ENCODE measurements around the gene IDH3G.
"Not testable (repeated sequence)": the region's sequence is repeated elsewhere in the genome, so short reads cannot be mapped to it uniquely, and the experiment has no call there.

The IDH3G gene

GRCh38 chrX:153765138-153766079 is 28.8 kb downstream of the IDH3G start:
- Histone ChIP-seq H3K4me3 (ENCODE audit: low read length) (no peak overlapping the region), H3K4me1 (ENCODE audit: control insufficient read depth, insufficient read depth, low read length) (no peaks in the 10 kb centered on the region; the same call in 1 of the 2 replicates), H3K27ac (ENCODE audit: low read length) (no peak overlapping the region), H3K27me3 (ENCODE audit: control insufficient read depth, insufficient read depth, low read length) (no peaks in the 10 kb centered on the region), H3K36me3 (ENCODE audit: control insufficient read depth, insufficient read depth, low read length) (no peaks in the 10 kb centered on the region), H3K9me3 (ENCODE audit: control insufficient read depth, insufficient read depth, low read length) (no peaks in the 10 kb centered on the region)
- WGBS (ENCODE audit: insufficient coverage, insufficient read length), result no CpG with 5 or more reads among the region's 27 CpGs
- no peak for DNase-seq (ENCODE audit: low read depth, low spot score)

DNA sequence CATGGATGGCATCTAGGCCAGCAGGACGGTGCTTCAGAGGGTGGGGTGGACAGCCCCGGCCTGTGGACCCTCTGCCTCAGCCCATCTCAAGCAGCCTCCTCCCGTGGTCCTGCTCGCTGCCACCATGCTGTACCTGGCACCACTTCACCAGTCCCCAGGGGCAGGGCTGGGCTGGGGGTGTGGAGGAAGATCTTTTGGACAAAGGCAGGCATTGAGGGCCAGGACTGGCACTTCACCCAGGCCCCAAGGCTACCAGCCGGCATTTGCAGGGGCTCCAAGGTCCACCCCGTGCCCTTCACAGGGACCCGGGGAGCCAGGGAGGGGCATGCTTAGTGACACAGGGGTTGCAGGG is 29.4 kb downstream of the IDH3G start:
- no peaks in the 10 kb centered on the region; the same call in 1 of the 2 replicates for H3K4me1 ChIP-seq (ENCODE audit: control insufficient read depth, insufficient read depth, low read length)
- no peaks in the 10 kb centered on the region for H3K27me3 ChIP-seq (ENCODE audit: control insufficient read depth, insufficient read depth, low read length)
- no CpG with 5 or more reads among the region's 7 CpGs for WGBS (ENCODE audit: insufficient coverage, insufficient read length)
- H3K4me3 ChIP-seq (ENCODE audit: low read length), result no peak overlapping the region
- H3K36me3 ChIP-seq (ENCODE audit: control insufficient read depth, insufficient read depth, low read length), result no peaks in the 10 kb centered on the region
- DNase-seq (ENCODE audit: low read depth, low spot score), result no peak
- H3K27ac ChIP-seq (ENCODE audit: low read length), result no peak overlapping the region
- no peaks in the 10 kb centered on the region for H3K9me3 ChIP-seq (ENCODE audit: control insufficient read depth, insufficient read depth, low read length)

DNA sequence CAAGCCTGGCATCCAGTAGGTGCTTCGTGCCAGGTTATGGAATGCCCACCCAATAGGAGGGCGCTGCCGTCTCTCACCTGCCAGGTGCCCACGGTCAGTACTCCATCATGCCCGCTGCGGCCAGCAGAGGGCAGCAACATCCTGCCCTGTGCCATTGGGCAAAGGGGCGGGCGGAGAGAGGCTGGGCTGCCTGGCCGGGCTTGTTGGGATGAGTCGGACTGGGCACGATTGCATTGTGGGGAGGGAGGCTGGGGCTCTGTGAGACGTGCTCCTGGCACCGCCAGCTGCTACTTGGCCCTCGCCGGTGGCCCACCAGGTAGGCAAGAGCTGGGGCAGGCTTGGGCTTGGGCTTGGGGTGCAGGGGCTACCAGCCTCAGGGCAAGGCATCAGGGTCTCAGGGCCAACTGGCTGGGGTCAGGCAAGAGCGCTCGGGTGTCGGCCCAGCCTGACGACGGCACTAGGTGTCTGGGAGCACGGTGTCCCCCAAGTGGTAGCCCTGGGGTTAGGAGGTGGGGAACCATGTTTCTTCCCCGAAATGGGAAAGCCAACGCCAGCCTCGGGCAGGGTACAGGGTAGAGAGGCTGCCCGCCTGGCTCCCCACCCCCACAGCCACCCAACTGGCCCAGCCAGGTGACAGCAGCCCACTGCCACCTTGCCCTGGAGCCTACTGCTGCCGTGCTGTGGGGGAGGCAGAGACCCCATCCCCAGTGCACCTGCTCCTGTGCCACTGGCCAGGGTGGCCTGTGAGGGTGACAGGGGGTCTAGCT is 30.0 kb downstream of the IDH3G start, which contains the start of gene PLXNB3:
TSS of gene PLXNB3 (plus strand) at position 261 of the 767 bp plus-strand sequence. CDS start 1,287 bp downstream, outside the sequence.
- no peak within 1 kb of the TSS for H3K4me3 ChIP-seq (ENCODE audit: low read length)

GRCh38 chrX:153763298-153763932 is 30.8 kb downstream of the IDH3G start:
- DNase-seq (ENCODE audit: low read depth, low spot score), result no peak
- no peaks in the 10 kb centered on the region for H3K36me3 ChIP-seq (ENCODE audit: control insufficient read depth, insufficient read depth, low read length)
- H3K9me3 ChIP-seq (ENCODE audit: control insufficient read depth, insufficient read depth, low read length), result no peaks in the 10 kb centered on the region
- no peak overlapping the region for H3K4me3 ChIP-seq (ENCODE audit: low read length)
- H3K27me3 ChIP-seq (ENCODE audit: control insufficient read depth, insufficient read depth, low read length), result no peaks in the 10 kb centered on the region
- WGBS (ENCODE audit: insufficient coverage, insufficient read length), result no CpG with 5 or more reads among the region's 18 CpGs
- no peak overlapping the region for H3K27ac ChIP-seq (ENCODE audit: low read length)
- no peaks in the 10 kb centered on the region; the same call in 1 of the 2 replicates for H3K4me1 ChIP-seq (ENCODE audit: control insufficient read depth, insufficient read depth, low read length)

More for the DNA sequence above, 30.0 kb downstream of the IDH3G start, which contains the start of gene PLXNB3:
- Histone ChIP-seq H3K9me3 (ENCODE audit: control insufficient read depth, insufficient read depth, low read length) (no peaks in the 10 kb centered on the region), H3K27me3 (ENCODE audit: control insufficient read depth, insufficient read depth, low read length) (no peaks in the 10 kb centered on the region), H3K36me3 (ENCODE audit: control insufficient read depth, insufficient read depth, low read length) (no peaks in the 10 kb centered on the region), H3K27ac (ENCODE audit: low read length) (no peak within 1 kb of the TSS), H3K4me1 (ENCODE audit: control insufficient read depth, insufficient read depth, low read length) (no peaks in the 10 kb centered on the region; the same call in 1 of the 2 replicates)
- DNase-seq (ENCODE audit: low read depth, low spot score), result no peak
- WGBS (ENCODE audit: insufficient coverage, insufficient read length), result no CpG with 5 or more reads among the region's 26 CpGs

DNA sequence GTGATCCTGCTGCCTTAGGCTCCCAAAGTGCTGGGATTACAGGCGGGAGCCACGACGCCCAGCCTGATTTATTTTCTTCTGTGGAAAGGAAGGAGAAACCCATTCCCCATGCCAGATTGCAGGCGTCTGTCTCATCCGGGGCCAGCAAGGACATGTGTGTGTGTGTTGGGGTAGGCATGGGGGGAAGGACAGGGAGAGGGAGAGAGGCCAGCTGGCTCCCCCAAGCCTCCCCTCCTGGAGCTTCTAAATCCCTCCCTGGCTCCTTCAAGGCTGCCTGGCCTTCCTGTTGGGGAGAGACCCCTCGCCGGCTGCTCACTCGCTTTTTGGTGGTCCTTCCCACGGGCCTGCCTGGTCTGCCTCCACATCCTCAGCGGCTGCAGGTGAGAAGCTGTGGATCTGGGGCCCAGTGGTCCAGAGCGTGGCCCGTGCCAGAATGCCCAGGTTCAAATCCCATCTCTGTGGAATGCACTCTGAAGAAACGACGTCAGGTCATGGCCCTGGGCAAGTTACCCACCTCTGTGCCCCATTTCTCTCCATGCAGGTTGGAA is 31.5 kb downstream of the IDH3G start:
- Histone ChIP-seq H3K27ac (ENCODE audit: low read length) (no peak overlapping the region), H3K27me3 (ENCODE audit: control insufficient read depth, insufficient read depth, low read length) (no peaks in the 10 kb centered on the region), H3K4me3 (ENCODE audit: low read length) (no peak overlapping the region), H3K36me3 (ENCODE audit: control insufficient read depth, insufficient read depth, low read length) (no peaks in the 10 kb centered on the region), H3K4me1 (ENCODE audit: control insufficient read depth, insufficient read depth, low read length) (no peaks in the 10 kb centered on the region; the same call in 1 of the 2 replicates), H3K9me3 (ENCODE audit: control insufficient read depth, insufficient read depth, low read length) (no peaks in the 10 kb centered on the region)
- WGBS (ENCODE audit: insufficient coverage, insufficient read length), result no CpG with 5 or more reads among the region's 14 CpGs
- no peak for DNase-seq (ENCODE audit: low read depth, low spot score)

DNA sequence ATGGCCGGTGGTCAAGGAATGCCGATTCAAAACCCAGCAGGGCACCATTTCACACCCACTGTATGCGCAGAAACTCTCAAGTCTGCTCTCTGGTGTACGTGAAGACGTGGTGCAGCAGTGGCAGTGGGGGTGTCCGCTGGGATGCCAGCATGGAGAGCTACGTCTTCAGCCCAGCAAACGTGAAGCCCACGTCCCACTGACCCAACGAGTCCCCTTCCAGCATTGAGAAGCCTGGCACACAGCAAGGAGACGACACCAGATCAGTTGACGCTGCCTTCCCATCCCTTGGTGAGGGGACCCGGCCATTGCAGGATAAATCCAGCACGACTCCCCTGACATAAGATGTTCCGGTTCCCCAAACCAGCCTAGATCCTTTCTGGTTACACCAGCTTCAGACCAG is 32.3 kb downstream of the IDH3G start:
- WGBS (ENCODE audit: insufficient coverage, insufficient read length), result no CpG with 5 or more reads among the region's 15 CpGs
- H3K9me3 ChIP-seq (ENCODE audit: control insufficient read depth, insufficient read depth, low read length), result no peaks in the 10 kb centered on the region
- no peaks in the 10 kb centered on the region for H3K36me3 ChIP-seq (ENCODE audit: control insufficient read depth, insufficient read depth, low read length)
- DNase-seq (ENCODE audit: low read depth, low spot score), result no peak
- no peak overlapping the region for H3K27ac ChIP-seq (ENCODE audit: low read length)
- no peaks in the 10 kb centered on the region; the same call in 1 of the 2 replicates for H3K4me1 ChIP-seq (ENCODE audit: control insufficient read depth, insufficient read depth, low read length)
- H3K27me3 ChIP-seq (ENCODE audit: control insufficient read depth, insufficient read depth, low read length), result no peaks in the 10 kb centered on the region
- H3K4me3 ChIP-seq (ENCODE audit: low read length), result no peak overlapping the region

- Histone ChIP-seq H3K27ac (ENCODE audit: low read length) (no peak overlapping the region), H3K4me1 (ENCODE audit: control insufficient read depth, insufficient read depth, low read length) (no peaks in the 10 kb centered on the region), H3K36me3 (ENCODE audit: control insufficient read depth, insufficient read depth, low read length) (no peaks in the 10 kb centered on the region), H3K27me3 (ENCODE audit: control insufficient read depth, insufficient read depth, low read length) (no peaks in the 10 kb centered on the region), H3K9me3 (ENCODE audit: control insufficient read depth, insufficient read depth, low read length) (no peaks in the 10 kb centered on the region), H3K4me3 (ENCODE audit: low read length) (no peak overlapping the region)
- DNase-seq (ENCODE audit: low read depth, low spot score), result no peak
- no CpG with 5 or more reads among the region's 1 CpG for WGBS (ENCODE audit: insufficient coverage, insufficient read length)
Measured at GRCh38 chrX:153755136-153755535, 39.0 kb downstream of the IDH3G start.

- no peak overlapping the region for H3K27ac ChIP-seq (ENCODE audit: low read length)
- WGBS (ENCODE audit: insufficient coverage, insufficient read length), result no CpG with 5 or more reads among the region's 12 CpGs
- no peaks in the 10 kb centered on the region for H3K9me3 ChIP-seq (ENCODE audit: control insufficient read depth, insufficient read depth, low read length)
- no peak overlapping the region for H3K4me3 ChIP-seq (ENCODE audit: low read length)
- H3K36me3 ChIP-seq (ENCODE audit: control insufficient read depth, insufficient read depth, low read length), result no peaks in the 10 kb centered on the region
- no peak for DNase-seq (ENCODE audit: low read depth, low spot score)
- no peaks in the 10 kb centered on the region for H3K27me3 ChIP-seq (ENCODE audit: control insufficient read depth, insufficient read depth, low read length)
- no peaks in the 10 kb centered on the region for H3K4me1 ChIP-seq (ENCODE audit: control insufficient read depth, insufficient read depth, low read length)
Measured at GRCh38 chrX:153750127-153750774, 43.9 kb downstream of the IDH3G start.

- H3K4me3 ChIP-seq (ENCODE audit: low read length); H3K27me3 ChIP-seq (ENCODE audit: control insufficient read depth, insufficient read depth, low read length); H3K27ac ChIP-seq (ENCODE audit: low read length); H3K36me3 ChIP-seq (ENCODE audit: control insufficient read depth, insufficient read depth, low read length); DNase-seq (ENCODE audit: low read depth, low spot score); H3K4me1 ChIP-seq (ENCODE audit: control insufficient read depth, insufficient read depth, low read length); H3K9me3 ChIP-seq (ENCODE audit: control insufficient read depth, insufficient read depth, low read length): not testable (repeated sequence)
- WGBS (ENCODE audit: insufficient coverage, insufficient read length), result no CpG with 5 or more reads among the region's 7 CpGs
Measured at GRCh38 chrX:153749017-153749416, 45.2 kb downstream of the IDH3G start.

All from iPS DF 6.9 (cell line).